Upper lobe of left lung (tissue), 4 donors: ENCODE measurements around the gene PI16.

Source experiments
- POLR2A ChIP-seq, 4 donors: fragments of 450-650 bp; IDR thresholded peaks; one replicate each; pipeline ENCODE4 v1.5.1; 2016 to 2017; ENCODE audit warnings: antibody characterized with exemption in 4 of 4, mild to moderate bottlenecking in 2 of 4
- POLR2AphosphoS5 ChIP-seq, 2 donors: sonication (generic); formaldehyde crosslinking; IDR thresholded peaks; one replicate each; pipeline ENCODE4 v1.5.1; 2017; ENCODE audit warnings: antibody characterized with exemption in 2 of 2
- TF ChIP-seq, protein P1 (sequence below), 6 experiments: fragments of 450-650 bp in 4 of 6; fragments of 200-600 bp in 2 of 6; sonication (generic) in 2 of 6; IDR thresholded peaks; one replicate each; pipeline ENCODE4 v1.5.1; 2016 to 2019; ENCODE audit warnings: antibody characterized with exemption in 6 of 6

DNA sequence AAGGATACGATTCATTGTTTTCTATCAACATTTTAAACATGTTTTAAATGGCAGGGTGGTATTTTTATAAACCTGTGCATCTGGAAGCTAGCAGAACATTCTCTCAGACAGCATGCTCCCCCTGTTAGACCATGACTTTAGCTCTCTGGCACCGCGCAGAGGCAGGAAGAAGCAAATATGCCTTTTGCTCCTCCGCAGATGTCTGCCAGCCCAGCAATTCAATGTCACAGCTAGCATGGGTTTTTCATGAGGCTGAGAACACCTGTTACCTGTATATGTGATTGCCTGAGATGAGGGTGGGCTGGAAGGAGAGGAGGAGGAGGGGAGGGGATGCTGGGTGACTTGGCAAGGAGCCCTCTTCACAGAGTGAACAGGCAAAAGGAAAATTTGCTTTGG is 24.8 kb downstream of the PI16 start:
- TF ChIP-seq, protein P1, sequence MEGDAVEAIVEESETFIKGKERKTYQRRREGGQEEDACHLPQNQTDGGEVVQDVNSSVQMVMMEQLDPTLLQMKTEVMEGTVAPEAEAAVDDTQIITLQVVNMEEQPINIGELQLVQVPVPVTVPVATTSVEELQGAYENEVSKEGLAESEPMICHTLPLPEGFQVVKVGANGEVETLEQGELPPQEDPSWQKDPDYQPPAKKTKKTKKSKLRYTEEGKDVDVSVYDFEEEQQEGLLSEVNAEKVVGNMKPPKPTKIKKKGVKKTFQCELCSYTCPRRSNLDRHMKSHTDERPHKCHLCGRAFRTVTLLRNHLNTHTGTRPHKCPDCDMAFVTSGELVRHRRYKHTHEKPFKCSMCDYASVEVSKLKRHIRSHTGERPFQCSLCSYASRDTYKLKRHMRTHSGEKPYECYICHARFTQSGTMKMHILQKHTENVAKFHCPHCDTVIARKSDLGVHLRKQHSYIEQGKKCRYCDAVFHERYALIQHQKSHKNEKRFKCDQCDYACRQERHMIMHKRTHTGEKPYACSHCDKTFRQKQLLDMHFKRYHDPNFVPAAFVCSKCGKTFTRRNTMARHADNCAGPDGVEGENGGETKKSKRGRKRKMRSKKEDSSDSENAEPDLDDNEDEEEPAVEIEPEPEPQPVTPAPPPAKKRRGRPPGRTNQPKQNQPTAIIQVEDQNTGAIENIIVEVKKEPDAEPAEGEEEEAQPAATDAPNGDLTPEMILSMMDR (IDR thresholded peaks at IDR 0.05), result peak; percentile 14 to 54 (median 38)
- TF ChIP-seq POLR2A (IDR thresholded peaks at IDR 0.05) (no peak), POLR2AphosphoS5 (IDR thresholded peaks at IDR 0.05) (no peak)
